MCF 10A (cell line): ENCODE measurements around the gene PPP3CA. TPM values are rescaled to one million over a fixed set of nuclear protein-coding genes. Genes with fewer than 3 reads are reported as not detected.

ENCODE experiments used
- BruUV-seq: library from RNA; stranded (reverse); fragments of 400-500 nt; replicated peaks from 2 replicates; lab custom pipeline; 2021; lab: Mats Ljungman, UMichigan
- CTCF ChIA-PET: fragments of 300-600 bp; sonication (Branson Sonifier 250); formaldehyde crosslinking; extraction: SDS; loops from one replicate; lab custom pipeline; 2021; ENCODE audit warnings: antibody characterized with exemption, inconsistent platforms; lab: Yijun Ruan, JAX
- POLR2A ChIA-PET: fragments of 300-600, 350-650 bp; sonication (Branson Sonifier 250); formaldehyde crosslinking; extraction: SDS; loops from one replicate; lab custom pipeline; 2020; ENCODE audit warnings: antibody characterized with exemption, inconsistent platforms; lab: Yijun Ruan, JAX
- DNase-seq: peaks from one replicate; pipeline ENCODE4 v3.0.0-alpha.2; 2018; ENCODE audit not compliant: unreplicated experiment
- H3K27ac Mint-ChIP-seq: one replicate; pipeline ENCODE4 v1.8.0; 2022; ENCODE audit warnings: mild to moderate bottlenecking, low read depth, mixed read lengths; ENCODE audit not compliant: unreplicated experiment
- H3K27me3 Mint-ChIP-seq: one replicate; pipeline ENCODE4 v1.8.0; 2022; ENCODE audit warnings: mixed read lengths; ENCODE audit not compliant: insufficient read depth, unreplicated experiment
- H3K36me3 Mint-ChIP-seq: one replicate; pipeline ENCODE4 v1.8.0; 2022; ENCODE audit warnings: mild to moderate bottlenecking, moderate library complexity, mixed read lengths; ENCODE audit not compliant: insufficient read depth, unreplicated experiment
- H3K4me1 Mint-ChIP-seq: one replicate; pipeline ENCODE4 v1.8.0; 2022; ENCODE audit warnings: mixed read lengths; ENCODE audit not compliant: insufficient read depth, unreplicated experiment
- H3K4me3 Mint-ChIP-seq: one replicate; pipeline ENCODE4 v1.8.0; 2022; ENCODE audit warnings: mild to moderate bottlenecking, moderate library complexity, mixed read lengths; ENCODE audit not compliant: unreplicated experiment
- H3K9me3 Mint-ChIP-seq: one replicate; pipeline ENCODE4 v1.8.0; 2022; ENCODE audit warnings: mixed read lengths; ENCODE audit not compliant: unreplicated experiment
- CTCF ChIP-seq: fragments of 200-600 bp; IDR thresholded peaks from one replicate; pipeline ENCODE4 v1.8.0; 2022; ENCODE audit warnings: antibody characterized with exemption, mild to moderate bottlenecking; ENCODE audit not compliant: unreplicated experiment
- intact Hi-C: fragments of 100-400 bp; cut with micrococcal nuclease; formaldehyde crosslinking; loops from 2 replicates; pipeline ENCODE4 v1.14.1; 2022
- total RNA-seq: library from RNA; stranded (reverse); gene quantifications from 2 replicates; pipeline ENCODE4 v1.2.3, GENCODE V29; 2022

PPP3CA gene
- total RNA-seq, 1 experiment from 2014 or later: 73.0 TPM

- peaks cover 33% of the 10 kb centered on the region for H3K4me1 Mint-ChIP-seq
- H3K9me3 Mint-ChIP-seq: no peaks in the 10 kb centered on the region
- BruUV-seq: no TSS peak
- TF ChIP-seq CTCF: no peak
- CTCF ChIA-PET: interaction anchor here (0.6 to 2.1 kb wide), 14 partner anchors 9 to 899 kb away, joined by 3 to 18 read pairs (median 4); no protein-coding TSS in a partner anchor
- no peaks in the 10 kb centered on the region for H3K27me3 Mint-ChIP-seq
- peak overlapping the region; percentile 96 for H3K27ac Mint-ChIP-seq
- DNase-seq: peak; percentile 97
- POLR2A ChIA-PET: interaction anchor here (0.6 to 5.8 kb wide), 72 partner anchors 9 to 1671 kb away, joined by 3 to 49 read pairs (median 4); no protein-coding TSS in a partner anchor
- intact Hi-C loops: loop anchor here (1.0 to 10.0 kb wide), 12 partner anchors 115 to 1253 kb away; no protein-coding TSS in a partner anchor
- no peaks in the 10 kb centered on the region for H3K36me3 Mint-ChIP-seq
- H3K4me3 Mint-ChIP-seq: peak overlapping the region; percentile 90
Measured at GRCh38 chr4:101347557-101348366, 436 bp upstream of the PPP3CA start.

- Mint-ChIP-seq H3K27ac (peak overlapping the region; percentile 96), H3K9me3 (no peaks in the 10 kb centered on the region), H3K27me3 (no peaks in the 10 kb centered on the region), H3K36me3 (no peaks in the 10 kb centered on the region), H3K4me1 (peaks cover 37% of the 10 kb centered on the region), H3K4me3 (peak overlapping the region; percentile 90)
- ChIA-PET POLR2A (interaction anchor here (0.6 to 5.8 kb wide), 32 partner anchors 9 to 1084 kb away, joined by 3 to 49 read pairs (median 6); no protein-coding TSS in a partner anchor), CTCF (interaction anchor here (0.6 to 1.4 kb wide), 5 partner anchors 160 to 1268 kb away, joined by 3 to 5 read pairs (median 4); no protein-coding TSS in a partner anchor)
- BruUV-seq: TSS peak; percentile 29
- TF ChIP-seq CTCF: no peak
- DNase-seq: peak; percentile 70
- intact Hi-C loops: loop anchor here (1.0 to 10.0 kb wide), 11 partner anchors 114 to 1252 kb away; no protein-coding TSS in a partner anchor
Measured at GRCh38 chr4:101346351-101347266, 717 bp downstream of the PPP3CA start.

GRCh38 chr4:101345596-101346350 is 1.6 kb downstream of the PPP3CA start:
- no peak for TF ChIP-seq CTCF
- H3K4me3 Mint-ChIP-seq: peak overlapping the region; percentile 90
- H3K4me1 Mint-ChIP-seq: peaks cover 41% of the 10 kb centered on the region
- intact Hi-C loops: loop anchor here (1.0 to 10.0 kb wide), 11 partner anchors 113 to 1251 kb away; no protein-coding TSS in a partner anchor
- ChIA-PET CTCF (interaction anchor here (0.5 to 1.4 kb wide), 2 partner anchors 186 to 384 kb away, joined by 3 to 5 read pairs; no protein-coding TSS in a partner anchor), POLR2A (interaction anchor here (0.6 to 5.8 kb wide), 14 partner anchors 8 to 303 kb away, joined by 3 to 49 read pairs (median 16); no protein-coding TSS in a partner anchor)
- H3K9me3 Mint-ChIP-seq: no peaks in the 10 kb centered on the region
- H3K27me3 Mint-ChIP-seq: no peaks in the 10 kb centered on the region
- peak overlapping the region; percentile 96 for H3K27ac Mint-ChIP-seq
- no peaks in the 10 kb centered on the region for H3K36me3 Mint-ChIP-seq
- DNase-seq: peak; percentile 52
- BruUV-seq: no TSS peak
